Activated T-helper 1 cell treated with anti-CD3 and anti-CD28 coated beads, Interleukin-12 subunit alpha, Interleukin-12 subunit beta, Interleukin-2, Interleukin-4 antibody, amounts not matched to agents 30 ng/mL and 10 ng/mL and 1 ng/mL, durations not matched to agents 14 hours and 24 hours and 36 hours (primary cell): ENCODE results near the gene GTF2IRD2. TPM values are rescaled to one million over a fixed set of nuclear protein-coding genes. Genes with fewer than 3 reads are reported as not detected.
"Not testable (repeated sequence)": the region's sequence is repeated elsewhere in the genome, so short reads cannot be mapped to it uniquely, and the experiment has no call there.

Experiments
- DNase-seq: peaks from one replicate; pipeline ENCODE4 v3.0.0; 2021; ENCODE audit warnings: low spot score
- H3K27ac Mint-ChIP-seq: one replicate; pipeline ENCODE4 v1.8.0; 2021; ENCODE audit warnings: mild to moderate bottlenecking, mixed read lengths
- H3K27me3 Mint-ChIP-seq: one replicate; pipeline ENCODE4 v1.8.0; 2022; ENCODE audit warnings: mild to moderate bottlenecking, moderate library complexity, mixed read lengths; ENCODE audit not compliant: insufficient read depth
- H3K36me3 Mint-ChIP-seq: one replicate; pipeline ENCODE4 v1.8.0; 2021; ENCODE audit warnings: low read depth, mixed read lengths
- H3K4me1 Mint-ChIP-seq: one replicate; pipeline ENCODE4 v1.8.0; 2021; ENCODE audit warnings: low read depth, mixed read lengths
- H3K4me3 Mint-ChIP-seq: one replicate; pipeline ENCODE4 v1.8.0; 2021; ENCODE audit warnings: mild to moderate bottlenecking, moderate library complexity, mixed read lengths
- H3K9me3 Mint-ChIP-seq: one replicate; pipeline ENCODE4 v1.8.0; 2021; ENCODE audit warnings: mixed read lengths
- intact Hi-C: fragments of 100-400 bp; cut with micrococcal nuclease; formaldehyde crosslinking; loops from one replicate; pipeline ENCODE4 v1.15.1; 2024
- total RNA-seq: library from RNA; stranded (reverse); gene quantifications from 2 replicates; pipeline ENCODE4 v1.2.3, GENCODE V29; 2022

Gene GTF2IRD2
- total RNA-seq, 1 donor from 2014 or later: 8.6 TPM

DNA sequence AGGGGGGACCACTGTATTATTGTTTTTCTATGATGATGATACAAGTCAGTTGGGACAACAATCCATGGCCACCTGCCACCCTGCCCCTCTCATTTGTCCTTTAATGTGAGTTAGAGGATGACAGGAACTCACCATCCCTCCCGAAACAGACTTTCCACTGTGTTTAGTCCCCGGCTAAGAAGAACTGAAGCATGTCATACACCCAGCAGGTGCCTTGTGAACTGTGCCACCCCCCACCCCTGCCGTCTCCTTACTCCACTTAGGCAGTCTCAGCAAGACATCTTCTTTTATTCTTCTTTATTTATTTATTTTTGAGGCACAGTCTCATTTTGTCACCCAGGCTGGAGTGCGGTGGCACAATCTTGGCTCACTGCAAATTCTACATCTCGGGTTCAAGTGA lies 30.1 kb downstream of the GTF2IRD2 start:
- H3K4me1 Mint-ChIP-seq, H3K4me3 Mint-ChIP-seq, DNase-seq, H3K36me3 Mint-ChIP-seq, H3K9me3 Mint-ChIP-seq, H3K27ac Mint-ChIP-seq, H3K27me3 Mint-ChIP-seq, intact Hi-C loops: not testable (repeated sequence)

DNA sequence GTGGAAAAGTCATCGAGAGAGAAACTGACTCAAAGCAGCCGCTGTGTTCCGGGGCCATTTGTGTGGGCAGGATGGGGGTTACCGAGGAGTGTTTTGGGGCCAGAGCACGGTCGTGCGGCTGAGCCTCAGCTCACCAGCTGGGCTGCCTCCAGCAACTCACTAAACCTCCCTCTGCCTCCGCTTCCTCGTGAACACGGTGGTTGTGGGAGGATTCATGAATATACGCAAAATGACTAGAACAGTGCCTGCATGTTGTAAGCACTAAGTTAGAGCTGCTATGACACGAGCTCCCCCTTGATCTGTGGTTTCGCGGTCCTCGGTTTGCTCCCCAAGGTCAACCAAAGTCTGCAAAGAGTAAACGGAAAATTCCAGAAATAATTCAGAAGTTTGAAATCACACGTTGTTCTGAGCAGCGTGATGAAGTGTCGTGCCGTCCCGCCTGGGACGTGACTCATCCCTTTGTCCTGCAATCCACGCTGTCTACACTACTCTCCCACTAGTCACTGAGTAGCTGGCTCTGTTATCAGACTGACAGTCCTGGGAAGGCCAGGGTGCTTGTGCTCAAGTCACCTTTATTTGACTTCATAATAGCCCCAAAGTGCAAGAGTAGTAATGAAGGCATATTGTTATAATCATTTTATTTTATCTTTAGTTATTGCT lies 31.1 kb downstream of the GTF2IRD2 start:
- H3K27me3 Mint-ChIP-seq, H3K27ac Mint-ChIP-seq, H3K4me3 Mint-ChIP-seq, H3K4me1 Mint-ChIP-seq, H3K9me3 Mint-ChIP-seq, intact Hi-C loops, DNase-seq, H3K36me3 Mint-ChIP-seq: not testable (repeated sequence)

DNA sequence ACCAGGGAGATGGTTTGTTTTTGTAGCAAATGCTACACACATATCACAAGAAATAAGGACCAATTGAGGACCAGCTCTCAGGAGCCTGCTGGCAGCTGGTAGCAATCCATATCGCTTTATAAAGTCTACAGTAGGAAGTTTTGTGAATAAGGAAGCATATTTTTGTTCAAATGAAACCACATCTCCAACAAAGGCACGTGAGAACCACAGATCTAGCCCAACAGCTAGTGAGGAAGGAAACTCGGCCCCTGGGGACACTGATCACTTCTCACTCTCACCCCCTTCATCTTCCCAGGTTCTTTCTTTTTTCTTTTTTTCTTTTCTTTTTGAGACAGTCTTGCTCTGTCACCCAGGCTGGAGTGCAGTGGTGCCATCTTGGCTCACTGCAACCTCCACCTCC lies 35.5 kb downstream of the GTF2IRD2 start:
- H3K36me3 Mint-ChIP-seq, H3K27ac Mint-ChIP-seq, H3K4me3 Mint-ChIP-seq, DNase-seq, intact Hi-C loops, H3K9me3 Mint-ChIP-seq, H3K4me1 Mint-ChIP-seq, H3K27me3 Mint-ChIP-seq: not testable (repeated sequence)

DNA sequence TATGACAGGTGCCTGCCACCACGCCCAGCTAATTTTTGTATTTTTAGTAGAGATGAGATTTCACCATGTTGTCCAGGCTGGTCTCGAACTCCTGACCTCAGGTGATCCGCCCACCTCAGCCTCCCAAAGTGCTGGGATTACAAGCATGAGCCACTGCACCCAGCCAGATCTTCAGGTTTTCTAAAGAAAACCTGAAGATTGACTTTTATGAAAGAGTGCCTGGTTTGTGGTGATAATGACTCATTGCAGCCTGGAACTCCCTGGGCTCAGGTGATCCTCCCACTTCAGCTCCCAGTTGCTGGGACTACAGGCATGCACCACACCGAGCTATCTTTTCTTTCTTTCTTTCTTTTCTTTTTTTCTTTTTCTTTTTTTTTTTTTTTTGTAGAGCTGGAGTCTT lies 52.8 kb downstream of the GTF2IRD2 start:
- H3K9me3 Mint-ChIP-seq, H3K27ac Mint-ChIP-seq, H3K27me3 Mint-ChIP-seq, H3K4me3 Mint-ChIP-seq, H3K36me3 Mint-ChIP-seq, intact Hi-C loops, H3K4me1 Mint-ChIP-seq, DNase-seq: not testable (repeated sequence)

DNA sequence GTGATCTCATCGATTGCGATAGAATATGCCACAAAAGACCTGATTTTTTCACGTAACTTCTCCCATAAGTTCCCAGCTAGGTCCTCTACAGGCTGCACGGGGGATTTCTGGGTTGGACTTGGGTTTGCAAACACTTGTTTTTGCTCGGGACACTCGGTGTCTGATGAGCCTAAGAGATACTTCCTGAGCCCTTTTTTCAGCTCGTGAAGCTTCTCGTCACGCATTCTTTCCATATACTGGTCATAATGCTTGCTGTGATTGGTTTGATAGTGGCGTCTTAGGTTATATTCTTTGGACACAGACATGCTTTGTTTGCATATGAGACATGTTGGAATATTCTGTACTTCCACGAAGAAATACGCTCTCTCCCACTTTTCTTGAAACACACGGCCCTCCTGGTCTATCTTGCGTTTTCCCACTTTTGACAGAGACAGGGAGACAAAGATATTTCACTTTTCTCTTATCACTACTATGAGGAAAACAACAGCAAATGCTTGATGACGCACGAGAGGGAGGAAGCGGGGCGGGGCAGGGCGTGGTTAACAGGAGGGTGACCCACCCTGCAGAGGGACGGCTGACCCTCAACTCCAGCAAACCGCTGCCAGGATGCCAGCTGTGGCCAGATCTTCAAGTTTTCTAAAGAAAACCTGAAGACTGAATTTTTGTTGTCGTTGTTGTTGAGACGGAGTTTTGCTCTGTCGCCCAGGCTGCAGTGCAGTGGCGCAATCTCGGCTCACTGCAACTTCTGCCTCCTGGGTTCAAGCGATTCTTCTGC lies 53.4 kb downstream of the GTF2IRD2 start:
- H3K4me3 Mint-ChIP-seq, H3K4me1 Mint-ChIP-seq, H3K27ac Mint-ChIP-seq, intact Hi-C loops, H3K36me3 Mint-ChIP-seq, H3K9me3 Mint-ChIP-seq, H3K27me3 Mint-ChIP-seq, DNase-seq: not testable (repeated sequence)

DNA sequence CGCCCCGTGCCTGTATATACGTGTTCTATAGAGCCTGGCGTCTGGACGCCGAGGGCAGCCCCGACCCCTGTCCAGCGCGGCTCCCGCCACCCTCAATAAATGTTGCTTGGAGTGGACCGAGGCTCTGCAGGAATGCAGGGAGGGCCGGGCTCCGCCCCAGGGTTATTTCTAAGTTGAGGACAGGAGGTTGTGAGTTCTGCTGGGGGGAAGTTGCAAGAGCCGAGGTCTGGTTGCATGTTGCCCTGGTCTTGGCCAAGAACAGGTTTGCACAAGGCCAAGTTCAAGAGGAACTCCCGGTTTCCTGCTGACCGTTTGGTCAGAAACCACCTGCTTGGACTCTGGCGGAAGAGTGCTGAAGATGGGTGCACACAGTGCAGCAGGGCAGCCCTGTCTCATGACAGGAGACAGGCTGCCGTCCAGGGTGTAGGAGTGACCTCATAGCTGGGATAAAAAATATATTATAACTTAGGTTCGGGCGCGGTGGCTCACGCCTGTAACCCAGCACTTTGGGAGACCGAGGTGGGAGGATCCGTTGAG lies 62.1 kb downstream of the GTF2IRD2 start:
- H3K27me3 Mint-ChIP-seq, H3K27ac Mint-ChIP-seq, intact Hi-C loops, H3K36me3 Mint-ChIP-seq, H3K4me3 Mint-ChIP-seq, H3K4me1 Mint-ChIP-seq, H3K9me3 Mint-ChIP-seq, DNase-seq: not testable (repeated sequence)

DNA sequence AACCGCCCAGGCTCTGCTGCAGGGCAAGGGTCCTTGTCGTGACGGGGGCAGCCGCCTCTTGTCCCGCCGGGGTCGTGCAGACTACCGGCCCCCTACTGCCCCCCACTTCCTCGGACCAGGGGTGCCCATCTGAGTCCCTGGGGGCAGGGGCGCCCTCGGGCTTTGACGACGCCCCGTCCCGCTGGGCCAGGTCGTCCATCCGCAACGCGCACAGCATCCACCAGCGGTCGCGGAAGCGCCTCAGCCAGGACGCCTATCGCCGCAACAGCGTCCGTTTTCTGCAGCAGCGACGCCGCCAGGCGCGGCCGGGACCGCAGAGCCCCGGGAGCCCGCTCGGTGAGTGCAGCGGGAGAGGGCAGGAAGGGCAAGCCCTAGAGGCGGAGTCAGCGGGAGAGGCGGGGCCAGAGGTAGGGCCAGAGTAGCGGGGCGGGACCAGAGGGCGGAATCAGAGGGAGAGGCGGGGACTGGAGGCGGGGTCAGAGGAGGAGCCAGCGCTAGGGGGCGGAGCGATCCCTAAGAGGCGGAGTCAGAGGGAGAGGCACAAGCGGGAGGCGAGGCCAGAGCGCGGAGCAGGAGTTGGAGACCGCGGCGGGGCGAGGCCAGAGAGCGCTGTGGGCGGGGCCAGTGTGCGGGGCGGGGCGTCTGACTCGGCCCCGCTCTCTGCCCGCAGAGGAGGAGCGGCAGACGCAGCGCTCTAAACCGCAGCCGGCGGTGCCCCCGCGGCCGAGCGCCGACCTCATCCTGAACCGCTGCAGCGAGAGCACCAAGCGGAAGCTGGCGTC lies 62.8 kb downstream of the GTF2IRD2 start:
- DNase-seq: peak; percentile 95
- H3K27ac Mint-ChIP-seq, H3K4me1 Mint-ChIP-seq, H3K36me3 Mint-ChIP-seq, H3K27me3 Mint-ChIP-seq, intact Hi-C loops, H3K9me3 Mint-ChIP-seq: not testable (repeated sequence)
- H3K4me3 Mint-ChIP-seq: peak overlapping the region; percentile 19

DNA sequence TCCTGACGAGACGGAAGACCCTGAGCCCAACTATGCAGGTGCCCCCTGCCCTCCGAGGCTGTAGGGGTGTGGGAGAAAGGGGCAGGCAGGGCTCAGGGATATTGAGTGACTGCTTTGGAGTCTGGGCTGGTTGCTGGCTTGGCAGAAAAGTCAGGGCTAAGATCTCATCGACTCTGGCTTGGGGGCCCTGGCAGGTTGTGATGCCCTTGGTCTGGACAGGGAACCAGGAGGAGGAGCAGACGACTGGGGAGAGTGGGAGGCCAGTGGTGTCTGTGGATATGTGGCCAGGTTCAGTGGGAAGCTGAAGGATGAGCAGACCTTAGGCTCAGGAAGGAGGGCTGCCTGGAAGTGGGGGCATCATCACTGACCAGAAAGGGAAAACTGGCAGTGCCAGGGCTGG lies 67.8 kb downstream of the GTF2IRD2 start:
- H3K4me1 Mint-ChIP-seq, H3K36me3 Mint-ChIP-seq, H3K27ac Mint-ChIP-seq, intact Hi-C loops, H3K27me3 Mint-ChIP-seq, DNase-seq, H3K9me3 Mint-ChIP-seq, H3K4me3 Mint-ChIP-seq: not testable (repeated sequence)

DNA sequence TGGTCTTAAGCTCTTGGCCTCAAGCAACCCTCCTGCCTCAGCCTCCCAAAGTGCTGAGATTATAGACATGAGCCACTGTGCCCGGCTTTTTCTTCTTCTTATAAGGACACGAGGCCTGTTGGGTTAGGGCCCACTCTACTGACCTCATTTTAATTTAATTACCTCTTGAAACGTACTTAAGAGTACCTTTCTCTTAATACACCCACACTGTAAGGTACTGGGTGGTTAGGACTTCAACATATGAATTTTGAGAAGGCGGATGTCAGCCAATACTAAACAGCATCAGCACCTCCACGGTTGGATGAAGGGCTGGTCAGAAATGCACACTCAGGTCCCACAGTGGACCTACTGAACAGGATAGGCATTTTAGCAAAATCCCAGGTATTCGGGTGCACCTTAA lies 69.7 kb downstream of the GTF2IRD2 start:
- H3K4me1 Mint-ChIP-seq, H3K9me3 Mint-ChIP-seq, intact Hi-C loops, H3K4me3 Mint-ChIP-seq, H3K36me3 Mint-ChIP-seq, H3K27ac Mint-ChIP-seq, DNase-seq, H3K27me3 Mint-ChIP-seq: not testable (repeated sequence)

DNA sequence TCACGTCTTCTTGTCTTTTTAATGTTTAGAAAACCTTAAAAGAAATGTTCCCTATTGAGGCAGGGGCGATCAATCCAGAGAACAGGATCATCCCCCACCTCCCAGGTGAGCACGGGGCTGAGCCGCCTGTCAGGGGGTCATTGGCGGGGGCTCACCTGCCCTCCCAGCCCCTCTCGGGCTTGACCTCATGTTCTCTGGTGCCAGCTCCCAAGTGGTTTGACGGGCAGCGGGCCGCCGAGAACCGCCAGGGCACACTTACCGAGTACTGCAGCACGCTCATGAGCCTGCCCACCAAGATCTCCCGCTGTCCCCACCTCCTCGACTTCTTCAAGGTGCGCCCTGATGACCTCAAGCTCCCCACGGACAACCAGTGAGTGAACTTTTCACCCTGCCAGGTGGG lies 72.4 kb downstream of the GTF2IRD2 start:
- DNase-seq, H3K4me3 Mint-ChIP-seq, H3K36me3 Mint-ChIP-seq, H3K4me1 Mint-ChIP-seq, H3K27ac Mint-ChIP-seq, H3K9me3 Mint-ChIP-seq, intact Hi-C loops, H3K27me3 Mint-ChIP-seq: not testable (repeated sequence)

DNA sequence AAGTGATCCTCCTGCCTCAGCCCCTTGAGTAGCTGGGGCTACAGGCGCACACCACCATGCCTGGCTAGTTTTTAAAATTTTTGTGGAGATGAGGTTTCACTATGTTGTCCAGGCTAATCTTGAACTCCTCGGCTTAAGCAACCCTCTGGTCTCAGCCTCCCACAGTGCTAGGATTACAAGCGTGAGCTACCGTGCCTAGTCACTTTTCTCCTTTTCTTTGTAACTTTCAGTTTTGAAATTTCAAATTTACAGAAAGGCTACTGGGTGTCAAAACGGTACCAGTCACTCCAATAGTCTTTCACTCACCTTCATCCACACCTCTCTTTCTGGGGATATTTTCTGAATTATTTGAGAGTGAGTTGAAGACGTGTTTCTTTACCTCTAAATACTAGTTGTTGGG lies 76.3 kb downstream of the GTF2IRD2 start:
- H3K27ac Mint-ChIP-seq, intact Hi-C loops, H3K4me1 Mint-ChIP-seq, H3K9me3 Mint-ChIP-seq, H3K36me3 Mint-ChIP-seq, DNase-seq, H3K4me3 Mint-ChIP-seq, H3K27me3 Mint-ChIP-seq: not testable (repeated sequence)

DNA sequence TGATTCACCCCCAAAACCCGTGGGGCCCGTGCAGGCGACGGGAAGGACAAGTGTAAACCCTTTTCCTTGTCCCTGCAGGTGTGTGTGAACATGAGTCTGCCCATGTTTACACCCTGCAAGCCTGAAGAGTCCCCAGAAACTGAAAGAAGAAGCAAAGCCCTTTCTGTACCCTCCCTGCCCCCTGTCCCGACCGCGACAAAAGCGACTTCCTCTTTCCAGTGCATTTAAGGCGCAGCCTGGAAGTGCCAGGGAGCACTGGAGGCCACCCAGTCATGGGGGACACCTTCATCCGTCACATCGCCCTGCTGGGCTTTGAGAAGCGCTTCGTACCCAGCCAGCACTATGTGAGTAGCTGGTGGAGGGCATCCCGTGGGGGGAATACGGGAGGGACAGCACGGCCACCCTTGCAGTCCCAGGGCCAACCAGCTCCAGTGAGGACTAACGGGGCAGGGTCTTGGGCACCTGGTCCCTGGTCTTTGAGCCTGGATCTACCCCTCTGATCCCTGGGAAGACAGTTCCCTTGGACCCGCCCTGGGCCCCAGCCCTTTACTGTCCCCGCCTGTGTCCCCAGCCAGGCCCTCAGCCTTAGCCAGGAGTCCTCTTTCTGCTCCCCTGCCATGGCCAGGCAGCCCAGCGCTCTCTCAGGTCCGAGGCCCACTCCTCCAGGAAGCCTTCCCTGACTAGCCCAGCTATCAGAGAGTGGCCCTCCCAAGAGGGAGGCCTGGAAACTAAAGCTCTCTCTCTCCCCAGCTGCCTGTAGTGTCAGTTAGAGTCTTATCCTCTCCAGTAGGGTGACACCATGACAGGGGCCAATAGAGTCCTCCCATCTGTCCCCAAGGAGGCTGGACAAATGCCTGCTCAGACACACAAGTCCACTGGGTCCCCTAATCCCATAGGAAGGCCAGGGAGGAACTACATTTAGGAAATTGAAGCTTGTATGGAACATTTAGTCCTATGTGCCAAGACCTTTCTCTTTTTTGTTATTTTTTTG lies 77.3 kb downstream of the GTF2IRD2 start, which contains the start of gene NCF1:
Gene NCF1 (plus strand): TSS at position 252 of the 991 bp plus-strand sequence. CDS start 21 bp downstream, at position 273.
- not testable (repeated sequence) for H3K4me3 Mint-ChIP-seq, H3K4me1 Mint-ChIP-seq, H3K27ac Mint-ChIP-seq

More for the DNA sequence above, 77.3 kb downstream of the GTF2IRD2 start, which contains the start of gene NCF1:
- H3K9me3 Mint-ChIP-seq, H3K27me3 Mint-ChIP-seq, DNase-seq, intact Hi-C loops, H3K36me3 Mint-ChIP-seq: not testable (repeated sequence)
